Measurements from ENCODE around the gene KIF5B.

DNA sequence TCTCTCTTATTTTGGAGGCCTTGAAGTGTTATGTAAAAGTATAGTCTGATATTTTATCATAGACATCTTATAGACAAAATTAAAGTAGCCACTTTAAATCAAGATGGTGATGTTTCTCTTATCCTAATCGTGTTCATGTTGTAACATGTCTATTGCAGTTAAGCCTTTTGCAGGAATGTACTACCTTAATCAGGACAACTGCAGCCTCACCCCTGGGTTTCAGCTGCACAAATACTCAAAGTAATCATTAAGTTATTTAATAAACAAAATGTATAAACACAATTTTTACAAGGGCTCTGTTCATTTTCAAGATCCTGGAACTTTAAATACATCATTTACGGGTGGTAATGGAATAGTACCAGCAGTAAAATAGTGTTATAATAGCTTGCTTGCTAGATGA lies 14.4 kb upstream of the KIF5B start:
- TF ChIP-seq POLR2A (IDR thresholded peaks at IDR 0.05): no peak
- TF ChIP-seq, protein P1, sequence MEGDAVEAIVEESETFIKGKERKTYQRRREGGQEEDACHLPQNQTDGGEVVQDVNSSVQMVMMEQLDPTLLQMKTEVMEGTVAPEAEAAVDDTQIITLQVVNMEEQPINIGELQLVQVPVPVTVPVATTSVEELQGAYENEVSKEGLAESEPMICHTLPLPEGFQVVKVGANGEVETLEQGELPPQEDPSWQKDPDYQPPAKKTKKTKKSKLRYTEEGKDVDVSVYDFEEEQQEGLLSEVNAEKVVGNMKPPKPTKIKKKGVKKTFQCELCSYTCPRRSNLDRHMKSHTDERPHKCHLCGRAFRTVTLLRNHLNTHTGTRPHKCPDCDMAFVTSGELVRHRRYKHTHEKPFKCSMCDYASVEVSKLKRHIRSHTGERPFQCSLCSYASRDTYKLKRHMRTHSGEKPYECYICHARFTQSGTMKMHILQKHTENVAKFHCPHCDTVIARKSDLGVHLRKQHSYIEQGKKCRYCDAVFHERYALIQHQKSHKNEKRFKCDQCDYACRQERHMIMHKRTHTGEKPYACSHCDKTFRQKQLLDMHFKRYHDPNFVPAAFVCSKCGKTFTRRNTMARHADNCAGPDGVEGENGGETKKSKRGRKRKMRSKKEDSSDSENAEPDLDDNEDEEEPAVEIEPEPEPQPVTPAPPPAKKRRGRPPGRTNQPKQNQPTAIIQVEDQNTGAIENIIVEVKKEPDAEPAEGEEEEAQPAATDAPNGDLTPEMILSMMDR (IDR thresholded peaks at IDR 0.05): no peak
